ENCODE results near the gene SOD2.
"Not testable (repeated sequence)": the region's sequence is repeated elsewhere in the genome, so short reads cannot be mapped to it uniquely, and the experiment has no call there.

The SOD2 gene

GRCh38 chr6:159693128-159693893 lies at the start of gene SOD2:
TSS of gene SOD2 (minus strand) at chr6:159693241. CDS start at chr6:159693167, 74 bp downstream.
- DNase-seq, result peak; percentile 79

- no peak for DNase-seq
These were observed 49.1 kb upstream of the SOD2 start for GRCh38 chr6:159742165-159742564.

GRCh38 chr6:159739341-159739740 lies 46.3 kb upstream of the SOD2 start:
- no peak for DNase-seq

- no peak for DNase-seq
These were observed 43.9 kb upstream of the SOD2 start for GRCh38 chr6:159736908-159737307.

GRCh38 chr6:159733395-159733794 lies 40.4 kb upstream of the SOD2 start:
- DNase-seq, result not testable (repeated sequence)

- DNase-seq, result not testable (repeated sequence)
These were observed 39.5 kb upstream of the SOD2 start for GRCh38 chr6:159732550-159732949.

GRCh38 chr6:159730332-159730676 lies 37.3 kb upstream of the SOD2 start:
- DNase-seq, result no peak

- no peak for DNase-seq
These were observed 36.7 kb upstream of the SOD2 start for GRCh38 chr6:159729598-159730331.

GRCh38 chr6:159728531-159728964 lies 35.5 kb upstream of the SOD2 start:
- DNase-seq, result no peak

GRCh38 chr6:159727717-159728445 lies 34.8 kb upstream of the SOD2 start:
- no peak for DNase-seq

- peak; percentile 97 for DNase-seq
These were observed 34.1 kb upstream of the SOD2 start, which contains the start of gene WTAP for GRCh38 chr6:159726918-159727716. TSS of gene WTAP (plus strand) at chr6:159727506. CDS start at chr6:159736266, 8,760 bp downstream.

- DNase-seq, result no peak
These were observed 33.3 kb upstream of the SOD2 start for GRCh38 chr6:159726255-159726917.

GRCh38 chr6:159725208-159725607 lies 32.2 kb upstream of the SOD2 start:
- not testable (repeated sequence) for DNase-seq

GRCh38 chr6:159724778-159725177 lies 31.7 kb upstream of the SOD2 start:
- DNase-seq, result no peak

- no peak for DNase-seq
These were observed 30.2 kb upstream of the SOD2 start for GRCh38 chr6:159723259-159723658.

- no peak for DNase-seq
These were observed 29.6 kb upstream of the SOD2 start for GRCh38 chr6:159722655-159723054.

GRCh38 chr6:159721981-159722380 lies 28.9 kb upstream of the SOD2 start:
- DNase-seq, result not testable (repeated sequence)

GRCh38 chr6:159720708-159721107 lies 27.7 kb upstream of the SOD2 start:
- DNase-seq, result no peak

- DNase-seq, result no peak
These were observed 26.2 kb upstream of the SOD2 start for GRCh38 chr6:159719287-159719686.

- no peak for DNase-seq
These were observed 25.6 kb upstream of the SOD2 start for GRCh38 chr6:159718634-159719033.

- DNase-seq, result no peak
These were observed 23.4 kb upstream of the SOD2 start for GRCh38 chr6:159716247-159717096.

Data from stimulated activated CD4-positive, alpha-beta T cell treated with anti-CD3 and anti-CD28 coated beads, Interleukin-4, amount 100 ng/mL, for 1 hour (primary cell).